Measurements from ENCODE around the gene CREB3L4. TPM values are rescaled to one million over a fixed set of nuclear protein-coding genes. Genes with fewer than 3 reads are reported as not detected.
A peak's percentile ranks its signal among the peaks of the same experiment; 100 is the strongest.
"Not testable (repeated sequence)": the region's sequence is repeated elsewhere in the genome, so short reads cannot be mapped to it uniquely, and the experiment has no call there.

Gene CREB3L4
- total RNA-seq, 1 experiment from 2014 or later, result 9.0 TPM

DNA sequence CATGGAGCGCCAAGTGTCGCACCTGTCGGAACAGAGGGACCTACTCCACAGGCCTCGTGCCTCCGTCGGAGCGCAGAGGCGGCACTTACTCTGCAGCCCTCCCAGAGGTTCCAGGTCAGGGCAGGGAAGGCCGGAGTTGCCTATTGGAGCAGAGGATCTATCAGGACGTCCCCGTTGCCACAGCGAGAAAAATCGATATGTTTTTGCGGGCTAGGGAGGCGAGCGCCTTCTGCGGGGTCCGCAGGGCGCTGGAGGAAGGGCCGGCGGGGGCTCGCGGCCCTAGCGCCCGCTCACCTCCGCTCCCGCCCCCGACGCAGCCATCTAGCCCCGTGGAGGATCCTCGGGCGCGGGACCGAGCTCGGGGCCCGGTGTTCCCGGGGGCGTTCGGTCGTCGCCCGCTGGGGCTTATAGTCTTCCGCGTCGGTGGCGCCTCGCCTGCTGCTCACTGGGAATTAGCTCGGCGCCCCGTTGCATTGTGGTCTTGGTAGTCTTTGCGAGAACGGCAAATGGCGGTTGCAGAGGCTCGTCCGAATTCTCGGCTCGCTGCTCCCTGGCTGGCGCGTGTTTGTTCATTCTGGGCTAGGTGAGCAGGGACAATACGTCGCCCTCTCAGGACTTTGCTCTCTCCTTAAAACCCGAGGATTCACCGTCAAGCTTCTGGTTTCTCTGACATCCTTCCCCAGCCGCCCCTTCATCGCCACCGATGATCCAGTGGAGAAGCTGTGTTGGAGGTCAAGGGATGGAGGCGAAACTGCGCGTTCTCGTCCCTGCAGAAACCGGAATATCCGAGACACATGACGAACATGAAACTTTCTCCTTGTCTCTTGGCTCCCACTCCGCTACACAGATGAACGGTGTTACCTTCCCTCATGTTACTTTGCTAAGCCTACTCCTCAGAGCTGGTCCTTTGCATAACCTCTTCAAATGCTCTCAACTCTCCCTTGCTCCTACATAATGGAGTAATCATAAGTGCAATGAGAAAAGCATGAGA, 9.8 kb downstream of the CREB3L4 start, which contains the start of gene JTB:
Gene JTB (minus strand): TSS at position 425 of the 991 bp plus-strand sequence. CDS start 422 bp downstream, at position 3.
- Histone ChIP-seq H3K9me3 (no peaks in the 10 kb centered on the region), H3K36me3 (ENCODE audit: control insufficient read depth, insufficient read depth, low read length) (no peaks in the 10 kb centered on the region; the same call in 1 of the 2 replicates), H3K27me3 (replicated peaks; ENCODE audit: control insufficient read depth, insufficient read depth, low read length) (no peaks in the 10 kb centered on the region), H3K4me3 (ENCODE audit: low read depth, low read length) (peak within 1 kb of the TSS; percentile 84), H3K4me1 (peaks cover 8% of the 10 kb centered on the region)
- Mint-ChIP-seq H3K4me3 (ENCODE audit: unreplicated experiment) (peak within 1 kb of the TSS; percentile 95), H3K27ac (ENCODE audit: unreplicated experiment) (peak within 1 kb of the TSS; percentile 92), H3K9me3 (ENCODE audit: unreplicated experiment) (no peaks in the 10 kb centered on the region), H3K36me3 (ENCODE audit: insufficient read depth, unreplicated experiment) (peaks cover 43% of the 10 kb centered on the region), H3K27me3 (ENCODE audit: insufficient read depth, unreplicated experiment) (no peaks in the 10 kb centered on the region), H3K4me1 (ENCODE audit: low read depth, unreplicated experiment) (peaks cover 6% of the 10 kb centered on the region)
- TF ChIP-seq, protein P1, sequence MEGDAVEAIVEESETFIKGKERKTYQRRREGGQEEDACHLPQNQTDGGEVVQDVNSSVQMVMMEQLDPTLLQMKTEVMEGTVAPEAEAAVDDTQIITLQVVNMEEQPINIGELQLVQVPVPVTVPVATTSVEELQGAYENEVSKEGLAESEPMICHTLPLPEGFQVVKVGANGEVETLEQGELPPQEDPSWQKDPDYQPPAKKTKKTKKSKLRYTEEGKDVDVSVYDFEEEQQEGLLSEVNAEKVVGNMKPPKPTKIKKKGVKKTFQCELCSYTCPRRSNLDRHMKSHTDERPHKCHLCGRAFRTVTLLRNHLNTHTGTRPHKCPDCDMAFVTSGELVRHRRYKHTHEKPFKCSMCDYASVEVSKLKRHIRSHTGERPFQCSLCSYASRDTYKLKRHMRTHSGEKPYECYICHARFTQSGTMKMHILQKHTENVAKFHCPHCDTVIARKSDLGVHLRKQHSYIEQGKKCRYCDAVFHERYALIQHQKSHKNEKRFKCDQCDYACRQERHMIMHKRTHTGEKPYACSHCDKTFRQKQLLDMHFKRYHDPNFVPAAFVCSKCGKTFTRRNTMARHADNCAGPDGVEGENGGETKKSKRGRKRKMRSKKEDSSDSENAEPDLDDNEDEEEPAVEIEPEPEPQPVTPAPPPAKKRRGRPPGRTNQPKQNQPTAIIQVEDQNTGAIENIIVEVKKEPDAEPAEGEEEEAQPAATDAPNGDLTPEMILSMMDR (IDR thresholded peaks at IDR 0.05; ENCODE audit: insufficient read depth in 1 of 2, low read depth in 1 of 2, low read length in 1 of 2, severe bottlenecking in 1 of 2, unreplicated experiment in 1 of 2), result no peak
- intact Hi-C loops (cut with micrococcal nuclease; ENCODE audit: unreplicated experiment), result loop anchor here (1.0 kb wide), 2 partner anchors 9 to 10 kb away; partner anchors contain the start of genes CREB3L4 and RAB13
- POLR2A ChIA-PET, result interaction anchor here (0.6 to 4.0 kb wide), 15 partner anchors 9 to 411 kb away, joined by 3 to 105 read pairs (median 6); partner anchors contain the start of genes CHTOP, CREB3L4, CRTC2 and INTS3
- DNase-seq, result peak; percentile 86
- TSS peak; percentile 85 for BruUV-seq (replicated peaks)
- CTCF ChIA-PET, result interaction anchor here (0.6 to 2.5 kb wide), 9 partner anchors 9 to 401 kb away, joined by 3 to 13 read pairs (median 5); partner anchors contain the start of genes CREB3L4, CRTC2, GATAD2B and RAB13

DNA sequence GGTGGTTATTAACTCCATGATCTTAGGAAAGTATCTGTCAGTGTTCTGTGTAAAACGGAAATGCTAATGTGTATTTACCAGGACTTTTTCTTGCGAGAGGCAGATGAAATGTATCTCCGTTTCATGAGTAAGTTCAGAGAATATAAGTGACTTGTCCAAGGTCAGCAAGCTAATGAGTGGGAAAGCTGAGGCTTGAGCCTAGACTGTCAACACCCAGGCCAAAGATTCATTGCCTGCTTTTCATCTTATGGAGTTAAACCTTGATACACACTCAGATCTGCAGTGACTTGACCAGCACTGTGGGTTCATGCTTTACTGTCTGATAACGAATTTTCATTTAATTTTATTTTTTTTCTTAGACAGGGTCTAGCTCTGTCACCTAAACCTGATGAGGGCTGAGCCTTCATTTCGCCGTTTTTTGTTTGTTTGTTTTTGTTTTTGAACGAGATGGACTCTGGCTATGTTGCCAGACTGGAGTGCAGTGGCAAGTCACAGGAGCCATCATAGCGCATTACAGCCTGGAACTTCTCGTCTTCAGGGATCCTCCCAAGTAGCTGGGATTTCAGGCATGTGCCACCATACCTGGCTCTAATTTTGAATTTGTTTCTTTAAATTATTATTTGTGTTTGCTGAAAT, 10.7 kb downstream of the CREB3L4 start:
- H3K4me3 ChIP-seq (ENCODE audit: low read depth, low read length), result peak overlapping the region; percentile 84
- no peaks in the 10 kb centered on the region for H3K27me3 ChIP-seq (replicated peaks; ENCODE audit: control insufficient read depth, insufficient read depth, low read length)
- no peak for DNase-seq
- no TSS peak for BruUV-seq (replicated peaks)
- CTCF ChIA-PET, result interaction anchor here (0.8 to 2.5 kb wide), 6 partner anchors 9 to 402 kb away, joined by 3 to 13 read pairs (median 4); partner anchors contain the start of genes CREB3L4, GATAD2B and RPS27
- H3K9me3 Mint-ChIP-seq (ENCODE audit: unreplicated experiment), result no peaks in the 10 kb centered on the region
- intact Hi-C loops (cut with micrococcal nuclease; ENCODE audit: unreplicated experiment), result no loop called here
- peak overlapping the region; percentile 95 for H3K4me3 Mint-ChIP-seq (ENCODE audit: unreplicated experiment)
- H3K36me3 Mint-ChIP-seq (ENCODE audit: insufficient read depth, unreplicated experiment), result peaks cover 40% of the 10 kb centered on the region
- no peaks in the 10 kb centered on the region for H3K9me3 ChIP-seq
- POLR2A ChIA-PET, result interaction anchor here (0.6 to 4.0 kb wide), 7 partner anchors 8 to 345 kb away, joined by 3 to 105 read pairs (median 7); partner anchors contain the start of genes CHTOP, CREB3L4, CRTC2 and RAB13
- peak overlapping the region; percentile 92 for H3K27ac Mint-ChIP-seq (ENCODE audit: unreplicated experiment)
- peaks cover 8% of the 10 kb centered on the region for H3K4me1 ChIP-seq
- peaks cover 6% of the 10 kb centered on the region for H3K4me1 Mint-ChIP-seq (ENCODE audit: low read depth, unreplicated experiment)
- no peaks in the 10 kb centered on the region for H3K27me3 Mint-ChIP-seq (ENCODE audit: insufficient read depth, unreplicated experiment)
- TF ChIP-seq, protein P1 (IDR thresholded peaks at IDR 0.05; ENCODE audit: insufficient read depth in 1 of 2, low read depth in 1 of 2, low read length in 1 of 2, severe bottlenecking in 1 of 2, unreplicated experiment in 1 of 2), result no peak
- H3K36me3 ChIP-seq (ENCODE audit: control insufficient read depth, insufficient read depth, low read length), result no peaks in the 10 kb centered on the region; the same call in 1 of the 2 replicates

DNA sequence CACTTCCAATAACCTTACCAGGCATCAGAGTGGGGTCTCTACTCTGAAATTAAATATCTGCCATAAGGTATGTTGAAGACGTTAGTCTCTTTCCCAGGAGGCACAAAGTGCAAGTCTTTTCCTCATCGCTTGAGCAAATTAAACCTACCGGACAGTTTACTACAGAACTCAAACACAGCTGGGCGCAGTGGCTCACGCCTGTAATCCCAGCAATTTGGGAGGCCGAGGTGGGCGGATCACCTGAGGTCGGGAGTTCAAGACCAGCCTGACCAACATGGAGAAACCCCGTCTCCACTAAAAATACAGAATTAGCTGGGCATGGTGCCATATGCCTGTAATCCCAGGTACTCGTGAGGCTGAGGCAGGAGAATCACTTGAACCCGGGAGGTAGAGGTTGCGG, 11.4 kb downstream of the CREB3L4 start:
- H3K4me1 Mint-ChIP-seq (ENCODE audit: low read depth, unreplicated experiment); H3K36me3 ChIP-seq (ENCODE audit: control insufficient read depth, insufficient read depth, low read length); H3K9me3 ChIP-seq; H3K9me3 Mint-ChIP-seq (ENCODE audit: unreplicated experiment); H3K4me1 ChIP-seq; H3K27me3 Mint-ChIP-seq (ENCODE audit: insufficient read depth, unreplicated experiment); BruUV-seq (replicated peaks); H3K4me3 ChIP-seq (ENCODE audit: low read depth, low read length); DNase-seq; intact Hi-C loops (cut with micrococcal nuclease; ENCODE audit: unreplicated experiment); H3K27me3 ChIP-seq (replicated peaks; ENCODE audit: control insufficient read depth, insufficient read depth, low read length): not testable (repeated sequence)
- Mint-ChIP-seq H3K36me3 (ENCODE audit: insufficient read depth, unreplicated experiment) (peaks cover 34% of the 10 kb centered on the region), H3K27ac (ENCODE audit: unreplicated experiment) (peak overlapping the region; percentile 92), H3K4me3 (ENCODE audit: unreplicated experiment) (peak overlapping the region; percentile 95)
- ChIA-PET CTCF (interaction anchor here (0.6 to 0.9 kb wide), 2 partner anchors 11 to 236 kb away, joined by 3 read pairs; partner anchors contain the start of gene RPS27), POLR2A (interaction anchor here (2.7 to 4.0 kb wide), 2 partner anchors 11 to 14 kb away, joined by 26 to 105 read pairs; partner anchors contain the start of genes CREB3L4, RPS27 and SLC39A1)

DNA sequence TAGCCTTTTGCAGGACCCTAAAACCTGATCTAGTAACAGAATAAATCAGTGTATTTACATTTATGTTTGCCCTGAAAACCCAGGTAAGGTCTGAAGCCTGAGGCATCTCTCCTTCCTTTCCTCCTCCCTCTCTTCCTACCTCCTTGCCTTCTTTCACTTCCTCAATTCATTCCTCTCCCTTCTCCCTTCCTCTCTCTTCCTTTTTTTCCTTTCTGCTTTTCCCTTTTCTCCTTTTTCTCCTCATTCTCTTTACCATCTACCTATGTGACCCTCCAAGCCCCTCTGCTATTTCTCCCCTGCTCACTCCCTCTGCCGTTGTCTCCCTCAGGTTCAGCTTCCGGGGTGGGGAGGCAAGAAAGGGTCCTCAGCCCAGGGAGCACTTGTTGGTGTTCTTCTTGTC, 14.0 kb downstream of the CREB3L4 start:
- H3K27me3 Mint-ChIP-seq (ENCODE audit: insufficient read depth, unreplicated experiment); H3K9me3 ChIP-seq; H3K27ac Mint-ChIP-seq (ENCODE audit: unreplicated experiment); H3K4me1 ChIP-seq; H3K9me3 Mint-ChIP-seq (ENCODE audit: unreplicated experiment); H3K36me3 ChIP-seq (ENCODE audit: control insufficient read depth, insufficient read depth, low read length); H3K4me3 Mint-ChIP-seq (ENCODE audit: unreplicated experiment); intact Hi-C loops (cut with micrococcal nuclease; ENCODE audit: unreplicated experiment); H3K27me3 ChIP-seq (replicated peaks; ENCODE audit: control insufficient read depth, insufficient read depth, low read length); POLR2A ChIA-PET; DNase-seq; H3K4me3 ChIP-seq (ENCODE audit: low read depth, low read length); CTCF ChIA-PET: not testable (repeated sequence)
- Mint-ChIP-seq H3K36me3 (ENCODE audit: insufficient read depth, unreplicated experiment) (peaks cover 22% of the 10 kb centered on the region), H3K4me1 (ENCODE audit: low read depth, unreplicated experiment) (peaks cover 17% of the 10 kb centered on the region)
- BruUV-seq (replicated peaks), result TSS peak; percentile 66
